ENCODE measurements around the gene SMIM5. TPM values are rescaled to one million over a fixed set of nuclear protein-coding genes. Genes with fewer than 3 reads are reported as not detected.

Gene SMIM5
- total RNA-seq, 1 donor from 2014 or later, result not detected

GRCh38 chr17:75624714-75625345 is 8.4 kb upstream of the SMIM5 start:
- Histone ChIP-seq H3K27ac (no peak overlapping the region), H3K4me3 (no peak overlapping the region), H2AFZ (replicated peaks) (no peak overlapping the region), H4K20me1 (ENCODE audit: low read depth) (no peaks in the 10 kb centered on the region), H3K4me1 (no peaks in the 10 kb centered on the region), H3K27me3 (no peaks in the 10 kb centered on the region), H3K36me3 (no peaks in the 10 kb centered on the region), H3K9ac (no peak overlapping the region), H3K4me2 (no peak overlapping the region), H3F3A (ENCODE audit: low read depth) (no peaks in the 10 kb centered on the region), H3K79me2 (ENCODE audit: low read depth) (no peaks in the 10 kb centered on the region), H3K9me3 (ENCODE audit: low read depth) (no peaks in the 10 kb centered on the region)
- Mint-ChIP-seq H3K27ac (no peak overlapping the region), H3K4me1 (peaks cover 7% of the 10 kb centered on the region), H3K36me3 (no peaks in the 10 kb centered on the region), H3K9me3 (no peaks in the 10 kb centered on the region), H3K4me3 (no peak overlapping the region), H3K27me3 (ENCODE audit: insufficient read depth, low read depth) (peaks cover 9% of the 10 kb centered on the region)
- no peak for TF ChIP-seq EZH2phosphoT487 (IDR thresholded peaks at IDR 0.05)
- TF ChIP-seq EZH2 (IDR thresholded peaks at IDR 0.05), result no peak
- TF ChIP-seq CTCF (IDR thresholded peaks at IDR 0.05), result no peak
- no peak for DNase-seq (ENCODE audit: low spot score)

DNA sequence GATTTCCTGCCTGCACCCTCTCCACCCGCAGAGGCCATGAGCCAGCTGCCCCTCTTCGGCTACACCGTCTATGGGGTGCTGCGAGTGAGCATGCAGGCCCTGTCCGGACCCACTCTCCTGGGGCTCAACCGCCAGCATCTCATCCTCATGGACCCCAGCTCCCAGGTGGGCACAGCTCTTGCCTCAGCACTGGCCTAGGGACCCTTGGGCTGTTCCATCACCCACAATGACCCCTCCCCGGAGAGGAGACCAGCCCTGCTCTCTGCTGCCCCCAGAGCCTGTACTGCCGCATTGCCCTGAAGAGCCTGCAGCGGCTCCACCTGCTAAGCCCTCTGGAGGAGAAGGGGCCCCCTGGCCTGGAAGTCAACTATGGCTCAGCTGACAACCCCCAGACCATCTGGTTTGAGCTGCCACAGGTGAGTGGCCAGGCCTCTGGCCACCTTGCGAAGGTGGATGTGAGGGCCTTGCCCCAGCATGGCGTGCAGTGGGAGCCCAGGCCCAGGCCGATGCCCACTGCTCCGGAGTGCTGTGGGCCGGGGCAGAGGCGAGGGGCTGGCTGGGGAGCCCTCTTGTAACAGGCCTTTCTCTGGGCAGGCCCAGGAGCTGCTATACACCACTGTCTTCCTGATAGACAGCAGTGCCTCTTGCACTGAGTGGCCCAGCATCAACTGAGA is 7.3 kb upstream of the SMIM5 start:
- Histone ChIP-seq H3K4me3 (no peak overlapping the region), H3K4me2 (no peak overlapping the region), H2AFZ (replicated peaks) (no peak overlapping the region), H3K27me3 (no peaks in the 10 kb centered on the region), H3K9ac (no peak overlapping the region), H3K27ac (no peak overlapping the region), H4K20me1 (ENCODE audit: low read depth) (no peaks in the 10 kb centered on the region), H3F3A (ENCODE audit: low read depth) (no peaks in the 10 kb centered on the region), H3K4me1 (no peaks in the 10 kb centered on the region), H3K36me3 (no peaks in the 10 kb centered on the region), H3K79me2 (ENCODE audit: low read depth) (no peaks in the 10 kb centered on the region), H3K9me3 (ENCODE audit: low read depth) (no peaks in the 10 kb centered on the region)
- Mint-ChIP-seq H3K36me3 (no peaks in the 10 kb centered on the region), H3K27ac (no peak overlapping the region), H3K27me3 (ENCODE audit: insufficient read depth, low read depth) (peaks cover 9% of the 10 kb centered on the region), H3K9me3 (no peaks in the 10 kb centered on the region), H3K4me1 (peaks cover 7% of the 10 kb centered on the region), H3K4me3 (no peak overlapping the region)
- peak; percentile 78 for DNase-seq (ENCODE audit: low spot score)
- TF ChIP-seq CTCF (IDR thresholded peaks at IDR 0.05), result peak; percentile 80
- no peak for TF ChIP-seq EZH2phosphoT487 (IDR thresholded peaks at IDR 0.05)

GRCh38 chr17:75626496-75627038 is 6.7 kb upstream of the SMIM5 start:
- H3K4me2 ChIP-seq, result no peak overlapping the region
- DNase-seq (ENCODE audit: low spot score), result no peak
- H3K36me3 ChIP-seq, result no peaks in the 10 kb centered on the region
- no peak overlapping the region for H3K4me3 ChIP-seq
- H3K27ac Mint-ChIP-seq, result no peak overlapping the region
- H3F3A ChIP-seq (ENCODE audit: low read depth), result no peaks in the 10 kb centered on the region
- H3K9me3 ChIP-seq (ENCODE audit: low read depth), result no peaks in the 10 kb centered on the region
- peaks cover 9% of the 10 kb centered on the region for H3K27me3 Mint-ChIP-seq (ENCODE audit: insufficient read depth, low read depth)
- no peaks in the 10 kb centered on the region for H3K9me3 Mint-ChIP-seq
- no peak overlapping the region for H3K9ac ChIP-seq
- H3K27me3 ChIP-seq, result no peaks in the 10 kb centered on the region
- H3K4me1 Mint-ChIP-seq, result peaks cover 7% of the 10 kb centered on the region
- H3K4me3 Mint-ChIP-seq, result no peak overlapping the region
- H3K4me1 ChIP-seq, result no peaks in the 10 kb centered on the region
- no peaks in the 10 kb centered on the region for H3K36me3 Mint-ChIP-seq
- no peak overlapping the region for H2AFZ ChIP-seq (replicated peaks)
- TF ChIP-seq EZH2 (IDR thresholded peaks at IDR 0.05), result no peak
- no peak for TF ChIP-seq EZH2phosphoT487 (IDR thresholded peaks at IDR 0.05)
- TF ChIP-seq CTCF (IDR thresholded peaks at IDR 0.05), result no peak
- no peaks in the 10 kb centered on the region for H3K79me2 ChIP-seq (ENCODE audit: low read depth)
- no peak overlapping the region for H3K27ac ChIP-seq
- H4K20me1 ChIP-seq (ENCODE audit: low read depth), result no peaks in the 10 kb centered on the region

Measured in neural progenitor cell (in vitro differentiated cells).